ENCODE data around the gene YARS1. TPM values are rescaled to one million over a fixed set of nuclear protein-coding genes. Genes with fewer than 3 reads are reported as not detected.

YARS1 gene
- total RNA-seq, 1 experiment from 2014 or later, result 244 TPM

GRCh38 chr1:32749771-32750170 is 67.4 kb downstream of the YARS1 start:
- DNase-seq (ENCODE audit: low read depth, low spot score), result no peak
- ATAC-seq, result no peak
- TF ChIP-seq MAX (IDR thresholded peaks at IDR 0.05) (no peak), YY1 (IDR thresholded peaks at IDR 0.05; ENCODE audit: extremely low read depth, insufficient replicate concordance, low read depth, low read length) (no peak), SIN3A (IDR thresholded peaks at IDR 0.05; ENCODE audit: low read depth) (no peak), CTCF (IDR thresholded peaks at IDR 0.05 in 2 of 3, conservative IDR thresholded peaks at IDR 0.05 in 1 of 3; ENCODE audit: borderline replicate concordance in 1 of 3, insufficient read depth in 1 of 3, low read depth in 2 of 3, low read length in 2 of 3) (no peak), CBX3 (IDR thresholded peaks at IDR 0.05; ENCODE audit: low read depth) (no peak), RAD21 (IDR thresholded peaks at IDR 0.05; ENCODE audit: low read depth) (no peak; the same call in 1 of the 2 replicates), ELF1 (IDR thresholded peaks at IDR 0.05; ENCODE audit: borderline replicate concordance, low read depth) (no peak), ZFX (IDR thresholded peaks at IDR 0.05) (no peak), EGR1 (IDR thresholded peaks at IDR 0.05; ENCODE audit: low read depth) (no peak)
- Histone ChIP-seq H3K79me2 (ENCODE audit: insufficient read depth, low read length) (peaks cover 63% of the 10 kb centered on the region), H3K9ac (ENCODE audit: low read length) (no peak overlapping the region), H2AFZ (ENCODE audit: low read depth, low read length, poor library complexity, severe bottlenecking) (no peak overlapping the region), H3K4me3 (replicated peaks in 1 of 2; ENCODE audit: low read depth in 1 of 2, low read length in 2 of 2) (no peak overlapping the region), H3K9me3 (ENCODE audit: control insufficient read depth in 1 of 2, insufficient read depth in 1 of 2, low read depth in 1 of 2, low read length in 2 of 2) (no peaks in the 10 kb centered on the region), H3K4me2 (ENCODE audit: low read length) (no peak overlapping the region), H4K20me1 (ENCODE audit: insufficient read depth) (no peaks in the 10 kb centered on the region), H3K4me1 (ENCODE audit: control insufficient read depth in 1 of 2, insufficient read depth in 2 of 2, low read length in 2 of 2) (peaks cover 16 to 35% of the 10 kb centered on the region in 2 experiments; a peak in 3 of 4 replicates), H3K36me3 (ENCODE audit: control insufficient read depth in 1 of 2, insufficient read depth in 2 of 2, low read length in 2 of 2) (peaks cover 0 to 6% of the 10 kb centered on the region in 2 experiments; a peak in 1 of 4 replicates), H3K9me2 (ENCODE audit: insufficient read depth) (no peaks in the 10 kb centered on the region), H3K27me3 (ENCODE audit: insufficient read depth, low read length) (no peaks in the 10 kb centered on the region), H3K27ac (ENCODE audit: low read depth, low read length) (no peak overlapping the region)
- POLR2A ChIA-PET, result no interaction called here
- RAD21 ChIA-PET (ENCODE audit: low non-redundant PET in 1 of 2, low total read pairs in 2 of 2, uncharacterized antibody in 2 of 2, unreplicated experiment in 2 of 2), result no interaction called here
- CTCF ChIA-PET, result interaction anchor here (1.7 kb wide), 1 partner anchor 23 kb away, joined by 4 read pairs; no protein-coding TSS in a partner anchor
- no TSS peak for BruUV-seq (replicated peaks)
- intact Hi-C loops (cut with micrococcal nuclease), result no loop called here
